HL-60 (cell line): ENCODE data around the gene CDH23.

Source experiments
- DNase-seq, 2 experiments: peaks; one replicate each; pipeline ENCODE4 v3.0.0-alpha.2; 2010 to 2020; ENCODE audit warnings: low read depth in 1 of 2, low spot score in 1 of 2
- H3K27ac ChIP-seq: fragments of 250-450 bp; sonication (Bioruptor Pico); replicated peaks from 2 replicates; pipeline ENCODE4 v1.5.1; 2020; ENCODE audit warnings: mild to moderate bottlenecking, moderate library complexity
- H3K27me3 ChIP-seq: fragments of 250-450 bp; sonication (Bioruptor Pico); 2 replicates; pipeline ENCODE4 v1.5.1; 2021; ENCODE audit warnings: mild to moderate bottlenecking, moderate library complexity; ENCODE audit not compliant: insufficient read depth, poor library complexity, severe bottlenecking
- H3K4me3 ChIP-seq: replicated peaks from 2 replicates; pipeline ENCODE4 v1.5.1; 2011; ENCODE audit warnings: mild to moderate bottlenecking, control low read depth, low read length; ENCODE audit not compliant: insufficient read depth
- CTCF ChIP-seq: IDR thresholded peaks from one replicate; pipeline ENCODE4 v1.5.1; 2011; ENCODE audit warnings: low read length, control low read depth, inconsistent platforms; ENCODE audit not compliant: insufficient read depth
- GABPA ChIP-seq: IDR thresholded peaks from 2 replicates; pipeline ENCODE4 v1.6.1; 2012; ENCODE audit warnings: low read depth
- POLR2AphosphoS5 ChIP-seq: IDR thresholded peaks from 2 replicates; pipeline ENCODE4 v1.6.1; 2012; ENCODE audit warnings: low read depth
- REST ChIP-seq: IDR thresholded peaks from 2 replicates; pipeline ENCODE4 v1.6.1; 2012; ENCODE audit warnings: low read depth; ENCODE audit not compliant: insufficient replicate concordance
- SPI1 ChIP-seq: IDR thresholded peaks from 2 replicates; pipeline ENCODE4 v1.6.1; 2012; ENCODE audit warnings: low read depth, mild to moderate bottlenecking, borderline replicate concordance

CDH23 gene

GRCh38 chr10:71716426-71716825, 319.7 kb downstream of the CDH23 start:
- DNase-seq: no peak
- H3K4me3 ChIP-seq: no peak overlapping the region
- no peak overlapping the region for H3K27ac ChIP-seq
- TF ChIP-seq GABPA (no peak), CTCF (no peak), REST (no peak), SPI1 (no peak), POLR2AphosphoS5 (no peak)
- no peaks in the 10 kb centered on the region for H3K27me3 ChIP-seq

- Histone ChIP-seq H3K27ac (no peak overlapping the region), H3K27me3 (no peaks in the 10 kb centered on the region), H3K4me3 (no peak overlapping the region)
- no peak for DNase-seq
- no peak for TF ChIP-seq GABPA
- no peak for TF ChIP-seq CTCF
- no peak for TF ChIP-seq SPI1
- TF ChIP-seq REST: no peak
- TF ChIP-seq POLR2AphosphoS5: no peak
These were observed 320.3 kb downstream of the CDH23 start for GRCh38 chr10:71717056-71717455.

GRCh38 chr10:71717551-71717951, 320.8 kb downstream of the CDH23 start:
- Histone ChIP-seq H3K27me3 (no peaks in the 10 kb centered on the region), H3K4me3 (no peak overlapping the region), H3K27ac (no peak overlapping the region)
- TF ChIP-seq SPI1 (no peak), CTCF (no peak)
- no peak for DNase-seq

GRCh38 chr10:71718165-71718698, 321.5 kb downstream of the CDH23 start:
- no peak for TF ChIP-seq GABPA
- no peak for TF ChIP-seq CTCF
- TF ChIP-seq SPI1: no peak
- TF ChIP-seq REST: no peak
- no peak for TF ChIP-seq POLR2AphosphoS5
- Histone ChIP-seq H3K4me3 (no peak overlapping the region), H3K27ac (no peak overlapping the region), H3K27me3 (no peaks in the 10 kb centered on the region)
- no peak for DNase-seq
